ENCODE measurements around the gene NKX2-1. TPM values are rescaled to one million over a fixed set of nuclear protein-coding genes. Genes with fewer than 3 reads are reported as not detected.

NKX2-1 gene
- total RNA-seq, 1 experiment from 2014 or later: not detected

Other genes starting within 250 kb of the NKX2-1 start
- 11.8 and 15.0 TPM in 2 replicates for gene MBIP, start 199.6 kb downstream of the NKX2-1 start, total RNA-seq (2014; rRNA removed; shearing (Covaris generic))
- gene NKX2-8, start 62.4 kb upstream of the NKX2-1 start, total RNA-seq (2014; rRNA removed; shearing (Covaris generic)): 0.46 and 0.87 TPM in 2 replicates
- gene PAX9, start 141.6 kb upstream of the NKX2-1 start, total RNA-seq (2014; rRNA removed; shearing (Covaris generic)): 9.6 and 9.9 TPM in 2 replicates